HepG2 (cell line): ENCODE results near the gene PVR. TPM values are rescaled to one million over a fixed set of nuclear protein-coding genes. Genes with fewer than 3 reads are reported as not detected.

Source experiments
- CAMTA2 ChIP-seq: sonication (generic); formaldehyde crosslinking; IDR thresholded peaks from 2 replicates; pipeline ENCODE4 v1.4.0; 2020; ENCODE audit warnings: mild to moderate bottlenecking, missing genetic modification reagents, borderline replicate concordance
- HDAC2 ChIP-seq: sonication (generic); formaldehyde crosslinking; IDR thresholded peaks from 2 replicates; pipeline ENCODE4 v1.4.0; 2020; ENCODE audit warnings: missing genetic modification reagents
- HES4 ChIP-seq: sonication (generic); formaldehyde crosslinking; IDR thresholded peaks from 2 replicates; pipeline ENCODE4 v1.9.0; 2021; ENCODE audit warnings: mild to moderate bottlenecking, missing genetic modification reagents, borderline replicate concordance
- IKZF4 ChIP-seq: sonication (generic); formaldehyde crosslinking; IDR thresholded peaks from 2 replicates; pipeline ENCODE4 v1.5.1; 2020; ENCODE audit warnings: borderline replicate concordance, mild to moderate bottlenecking, low read depth, missing genetic modification reagents; ENCODE audit errors: not compliant biosample characterization
- KAT7 ChIP-seq: IDR thresholded peaks from 2 replicates; pipeline ENCODE4 v1.6.1; 2018; ENCODE audit warnings: borderline replicate concordance, missing compliant biosample characterization
- KIAA2018 ChIP-seq: sonication (generic); formaldehyde crosslinking; IDR thresholded peaks from 2 replicates; pipeline ENCODE4 v1.5.0; 2020; ENCODE audit warnings: mild to moderate bottlenecking, missing genetic modification reagents, borderline replicate concordance
- MAFK ChIP-seq, 2 experiments: IDR thresholded peaks in 1 of 2; conservative IDR thresholded peaks in 1 of 2; 2 replicates each; pipeline ENCODE4 v1.6.1; 2011; ENCODE audit warnings: improper control_type of control experiment in 2 of 2, low read length in 2 of 2
- NR1H2 ChIP-seq: sonication (generic); formaldehyde crosslinking; IDR thresholded peaks from 2 replicates; pipeline ENCODE4 v1.8.1; 2022; ENCODE audit warnings: low read depth, missing genetic modification reagents, borderline replicate concordance
- POLR2A ChIP-seq, 2 experiments: IDR thresholded peaks; 2 replicates each; pipeline ENCODE4 v1.6.1; 2011; ENCODE audit warnings: low read depth in 2 of 2, low read length in 2 of 2, mild to moderate bottlenecking in 1 of 2, moderate library complexity in 1 of 2; ENCODE audit not compliant: insufficient read depth in 1 of 2
- THRA ChIP-seq: sonication (generic); formaldehyde crosslinking; IDR thresholded peaks from 2 replicates; pipeline ENCODE4 v1.4.0; 2020; ENCODE audit warnings: missing genetic modification reagents, borderline replicate concordance
- TP53 ChIP-seq: sonication (generic); formaldehyde crosslinking; conservative IDR thresholded peaks from 2 replicates; pipeline ENCODE4 v1.4.0; 2020; ENCODE audit warnings: missing genetic modification reagents
- WIZ ChIP-seq: sonication (generic); formaldehyde crosslinking; IDR thresholded peaks from 2 replicates; pipeline ENCODE4 v1.5.1; 2020; ENCODE audit warnings: mild to moderate bottlenecking, missing genetic modification reagents
- ZMYM4 ChIP-seq: sonication (generic); formaldehyde crosslinking; IDR thresholded peaks from 2 replicates; pipeline ENCODE4 v1.8.1; 2023; ENCODE audit warnings: mild to moderate bottlenecking, missing genetic modification reagents
- ZNF136 ChIP-seq: sonication (generic); formaldehyde crosslinking; IDR thresholded peaks from 2 replicates; pipeline ENCODE4 v1.8.1; 2022; ENCODE audit warnings: low read depth, mild to moderate bottlenecking, moderate library complexity, missing genetic modification reagents
- ZNF382 ChIP-seq: sonication (generic); formaldehyde crosslinking; IDR thresholded peaks from 2 replicates; pipeline ENCODE4 v1.5.0; 2020; ENCODE audit warnings: missing genetic modification reagents, mild to moderate bottlenecking, borderline replicate concordance
- ZNF547 ChIP-seq: sonication (generic); formaldehyde crosslinking; IDR thresholded peaks from 2 replicates; pipeline ENCODE4 v1.5.1; 2020; ENCODE audit warnings: mild to moderate bottlenecking, missing genetic modification reagents
- ZNF7 ChIP-seq: IDR thresholded peaks from 2 replicates; pipeline ENCODE4 v1.6.1; 2016; ENCODE audit warnings: missing biosample characterization, missing genetic modification reagents
- ZNF761 ChIP-seq: sonication (generic); formaldehyde crosslinking; conservative IDR thresholded peaks from 2 replicates; pipeline ENCODE4 v1.4.0; 2020; ENCODE audit warnings: mild to moderate bottlenecking, missing genetic modification reagents
- polyA plus RNA-seq, 8 experiments: library from polyadenylated mRNA; depleted of rRNA in 3 of 8; stranded (reverse) in 7 of 8; unstranded in 1 of 8; fragments of >200 nt; fragmentation: Illumina TruSeq in 4 of 8; extraction: Trizol in 4 of 8; gene quantifications; 2 replicates each; pipeline versions ENCODE4 v1.2.1 to v1.2.3, GENCODE V29; 2011 to 2016; ENCODE audit warnings: low read depth in 4 of 8, missing spikeins in 1 of 8, mixed read lengths in 1 of 8; ENCODE audit not compliant: insufficient read depth in 1 of 8
- total RNA-seq, 5 experiments: library from RNA; depleted of rRNA; stranded (reverse); fragments of >200 nt; fragmentation: Illumina TruSeq; extraction: Trizol; gene quantifications; 2 replicates each; pipeline ENCODE4 v1.2.3, GENCODE V29; 2016; ENCODE audit warnings: low read depth in 1 of 5
- TF ChIP-seq, protein P1 (sequence below): sonication (generic); formaldehyde crosslinking; IDR thresholded peaks from 2 replicates; pipeline ENCODE4 v1.9.0; 2021; ENCODE audit warnings: missing genetic modification reagents, borderline replicate concordance

PVR gene
- total and polyA plus RNA-seq, 2 of the 13 experiments (the other 11 are each of a cell fraction or from before 2014, with no cell fraction given) = 43.4 to 46.6 TPM

GRCh38 chr19:44643605-44644401 lies at the start of gene PVR (continued):
- TF ChIP-seq KIAA2018 (CRISPR knock-in tag) (no peak), ZNF7 (CRISPR knock-in tag) (no peak), THRA (no peak; the same call in 1 of the 2 replicates), ZNF382 (CRISPR knock-in tag) (no peak), TP53 (CRISPR knock-in tag) (no peak), WIZ (CRISPR knock-in tag) (no peak), ZNF547 (peak; percentile 59; the same call in 1 of the 2 replicates), IKZF4 (no peak), HES4 (CRISPR knock-in tag) (peak; percentile 50; the same call in 1 of the 2 replicates), ZNF761 (CRISPR knock-in tag) (peak; percentile 40; the same call in 1 of the 2 replicates), MAFK (conservative IDR thresholded peaks at IDR 0.05 in 1 of 2, IDR thresholded peaks at IDR 0.05 in 1 of 2; ENCODE audit: low read length in 2 of 2) (no peak), CAMTA2 (CRISPR knock-in tag) (no peak; the same call in 1 of the 2 replicates), HDAC2 (CRISPR knock-in tag) (0 out of 2 replicates have a peak, but pooled peaks have one; percentile 14), ZMYM4 (CRISPR knock-in tag) (no peak), ZNF136 (CRISPR knock-in tag) (no peak), POLR2A (IDR thresholded peaks at IDR 0.05; ENCODE audit: insufficient read depth in 1 of 2, low read depth in 2 of 2, low read length in 2 of 2) (peak; percentile 73 to 85), NR1H2 (no peak), KAT7 (CRISPR knock-in tag) (0 out of 2 replicates have a peak, but pooled peaks have one; percentile 80)
- TF ChIP-seq, protein P1, sequence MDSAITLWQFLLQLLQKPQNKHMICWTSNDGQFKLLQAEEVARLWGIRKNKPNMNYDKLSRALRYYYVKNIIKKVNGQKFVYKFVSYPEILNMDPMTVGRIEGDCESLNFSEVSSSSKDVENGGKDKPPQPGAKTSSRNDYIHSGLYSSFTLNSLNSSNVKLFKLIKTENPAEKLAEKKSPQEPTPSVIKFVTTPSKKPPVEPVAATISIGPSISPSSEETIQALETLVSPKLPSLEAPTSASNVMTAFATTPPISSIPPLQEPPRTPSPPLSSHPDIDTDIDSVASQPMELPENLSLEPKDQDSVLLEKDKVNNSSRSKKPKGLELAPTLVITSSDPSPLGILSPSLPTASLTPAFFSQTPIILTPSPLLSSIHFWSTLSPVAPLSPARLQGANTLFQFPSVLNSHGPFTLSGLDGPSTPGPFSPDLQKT (CRISPR knock-in tag) = no peak
